GM18511 (cell line): ENCODE data around the gene SYVN1.
A peak's percentile ranks its signal among the peaks of the same experiment; 100 is the strongest.
"Not testable (repeated sequence)": the region's sequence is repeated elsewhere in the genome, so short reads cannot be mapped to it uniquely, and the experiment has no call there.

Experiments used
- ATAC-seq: cut with Tn5 transposase; IDR thresholded peaks from one replicate; pipeline ENCODE4 v1.9.1; 2021; ENCODE audit warnings: mild to moderate bottlenecking, moderate library complexity; ENCODE audit not compliant: unreplicated experiment

Gene SYVN1

DNA sequence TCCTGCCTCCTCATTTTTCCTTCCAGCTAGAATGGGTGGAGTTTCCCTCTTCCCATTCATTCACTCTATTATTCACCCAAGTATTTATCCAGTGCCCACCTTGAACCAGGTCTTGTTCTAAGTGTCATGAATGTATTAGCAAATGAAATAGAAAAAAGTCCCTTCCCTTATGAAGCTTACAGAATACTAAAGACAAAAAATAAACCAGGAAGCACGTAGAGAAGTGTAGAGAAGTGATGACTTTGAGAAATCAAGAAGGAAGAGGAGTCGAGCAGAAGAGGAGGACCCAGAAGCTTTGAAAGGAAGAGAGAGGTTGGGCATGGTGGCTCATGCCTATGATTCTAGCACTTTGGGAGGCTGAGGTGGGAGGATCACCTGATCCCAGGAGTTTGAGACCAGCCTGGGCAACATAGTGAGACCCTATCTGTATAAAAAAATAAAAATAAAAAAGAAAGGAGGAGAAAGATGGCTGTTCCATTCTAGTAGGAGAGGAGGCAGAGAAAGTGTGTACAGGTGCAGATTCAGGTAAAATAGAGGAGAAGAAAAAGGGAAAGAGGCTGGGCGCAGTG is 17.1 kb upstream of the SYVN1 start:
- ATAC-seq, result no peak

DNA sequence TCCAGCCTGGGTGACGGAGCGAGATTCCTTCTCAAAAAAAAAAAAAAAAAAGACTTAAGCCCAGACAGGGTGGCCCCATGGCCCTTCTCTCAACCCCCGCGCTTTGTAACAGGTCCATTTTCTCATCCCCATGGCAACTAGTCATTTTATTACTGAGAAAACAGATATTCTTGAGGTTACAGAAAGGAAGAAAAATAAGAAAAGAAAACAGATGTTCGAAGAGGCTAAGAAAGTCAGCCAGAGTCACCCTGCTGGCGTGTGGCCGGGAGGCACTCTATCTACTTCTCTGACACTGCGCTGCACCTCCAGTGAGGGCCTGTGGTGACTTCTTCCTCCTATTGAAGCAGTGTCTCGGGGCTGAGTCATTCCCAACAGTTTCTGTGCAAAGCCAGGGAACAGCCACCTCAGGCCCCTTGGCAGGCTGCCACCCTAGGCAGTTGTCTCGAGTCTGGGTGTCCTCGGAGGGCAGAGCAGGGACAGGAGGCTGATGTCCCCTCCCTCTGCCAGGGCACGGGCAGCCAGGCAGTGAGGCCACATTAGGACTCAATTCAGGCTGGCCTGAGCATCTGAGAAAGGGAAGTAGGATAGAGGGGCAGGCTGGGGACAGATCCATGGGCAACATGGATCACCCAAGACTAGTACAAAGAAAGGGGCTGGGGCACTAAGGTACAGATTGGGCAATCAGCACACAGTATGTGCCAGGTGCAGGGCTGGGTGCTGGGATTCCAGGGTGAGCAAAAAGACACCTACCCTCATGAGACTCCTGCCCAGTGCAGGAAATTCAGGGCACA is 16.4 kb upstream of the SYVN1 start:
- no peak for ATAC-seq

DNA sequence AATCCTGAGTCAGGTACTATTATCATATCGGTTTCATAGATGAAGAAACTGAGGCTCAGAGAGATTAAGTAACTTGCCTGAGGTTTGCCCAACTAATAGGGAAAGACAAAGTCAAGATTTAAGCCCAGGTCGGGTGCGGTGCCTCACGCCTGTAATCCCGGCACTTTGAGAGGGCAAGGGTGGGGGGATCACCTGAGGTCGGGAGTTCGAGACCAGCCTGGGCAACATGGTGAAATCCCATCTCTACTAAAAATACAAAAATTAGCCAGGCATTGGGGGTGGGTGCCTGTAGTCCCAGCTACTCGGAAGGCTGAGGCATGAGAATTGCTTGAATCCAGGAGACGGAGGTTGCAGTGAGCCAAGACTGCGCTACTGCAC is 15.8 kb upstream of the SYVN1 start:
- ATAC-seq, result not testable (repeated sequence)

DNA sequence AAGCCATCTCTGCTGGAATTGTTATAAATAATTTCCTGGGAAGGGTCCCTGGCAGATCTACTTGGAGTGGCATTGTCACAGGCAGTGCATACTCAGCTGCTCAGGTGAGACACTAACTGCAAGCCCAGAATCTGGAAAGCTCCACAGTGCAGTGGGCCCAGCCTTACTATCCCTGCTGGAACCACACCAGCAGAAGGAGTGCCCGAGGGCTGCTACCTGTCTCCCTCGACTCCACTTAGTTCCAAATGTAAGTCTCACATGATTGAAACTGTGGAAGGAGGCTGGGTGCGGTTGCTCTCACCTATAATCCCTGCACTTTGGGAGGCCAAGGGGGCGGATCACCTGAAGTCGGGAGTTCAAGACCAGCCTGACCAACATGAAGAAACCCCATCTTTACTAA is 14.3 kb upstream of the SYVN1 start:
- no peak for ATAC-seq

GRCh38 chr11:65147352-65148075 is 13.2 kb upstream of the SYVN1 start:
- no peak for ATAC-seq

DNA sequence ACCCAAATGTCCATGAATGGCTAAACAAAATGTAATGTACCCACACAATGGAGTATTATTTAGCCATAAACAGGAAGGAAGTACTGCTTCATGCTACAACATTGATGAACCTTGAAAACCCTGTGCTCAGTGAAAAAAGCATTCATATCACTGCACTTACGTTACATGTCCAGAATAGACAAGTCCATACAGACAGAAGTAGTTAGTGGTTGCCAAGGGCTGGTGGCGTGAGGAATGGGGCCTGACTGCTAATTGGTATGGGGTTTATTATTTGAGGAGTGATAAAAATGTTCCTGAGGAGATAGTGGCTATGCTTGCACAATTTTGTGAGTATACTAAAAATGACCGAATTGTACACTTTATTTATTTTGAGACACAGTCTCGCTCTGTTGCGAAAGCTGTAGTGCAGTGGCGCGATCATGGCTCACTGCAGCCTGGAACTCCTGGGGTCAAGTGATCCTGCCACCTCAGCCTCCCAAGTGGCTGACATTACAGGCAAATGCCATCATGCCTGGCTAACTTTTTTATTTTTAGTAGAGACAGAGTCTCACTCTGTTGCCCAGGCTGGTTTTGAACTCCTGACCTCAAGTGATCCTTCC is 7.7 kb upstream of the SYVN1 start:
- ATAC-seq, result no peak

GRCh38 chr11:65136515-65137096 is 2.3 kb upstream of the SYVN1 start:
- ATAC-seq, result no peak

- no peak for ATAC-seq
Measured at GRCh38 chr11:65135633-65136145, 1.4 kb upstream of the SYVN1 start.

DNA sequence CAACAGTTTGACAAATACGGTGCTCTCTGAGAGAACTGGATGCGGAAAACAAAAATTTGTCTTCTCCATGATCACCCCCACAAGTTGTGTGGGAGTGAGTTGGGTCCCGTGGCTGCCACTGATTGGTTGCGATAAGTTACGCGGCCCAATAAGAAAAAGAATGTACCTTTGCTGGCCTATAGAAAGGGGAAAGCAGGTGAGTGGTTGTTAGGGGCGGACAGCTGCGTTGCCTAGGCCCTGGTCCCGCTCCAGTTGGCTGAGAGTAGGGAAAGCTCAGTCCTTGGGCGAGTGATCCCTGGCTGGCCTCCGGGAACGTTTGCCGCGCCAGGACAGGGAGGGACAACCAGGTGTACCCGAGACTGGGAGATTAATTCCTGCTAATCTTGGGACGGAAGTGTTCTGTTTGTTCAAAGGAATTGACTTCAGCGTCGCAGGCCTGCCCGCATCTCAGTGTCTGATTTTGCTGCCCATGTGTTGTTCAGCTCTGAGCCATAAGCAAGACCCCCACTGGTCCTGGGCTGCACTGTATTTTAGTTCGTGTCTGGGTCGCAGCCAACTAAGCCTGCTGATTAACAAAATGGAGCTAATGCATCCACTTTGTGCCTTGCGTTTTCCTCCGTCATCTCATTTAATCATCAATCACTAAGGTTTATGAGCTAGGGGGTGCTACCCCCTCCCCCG is 773 bp upstream of the SYVN1 start:
- ATAC-seq, result peak; percentile 65

GRCh38 chr11:65133724-65134123 is 595 bp downstream of the SYVN1 start:
- ATAC-seq, result no peak

DNA sequence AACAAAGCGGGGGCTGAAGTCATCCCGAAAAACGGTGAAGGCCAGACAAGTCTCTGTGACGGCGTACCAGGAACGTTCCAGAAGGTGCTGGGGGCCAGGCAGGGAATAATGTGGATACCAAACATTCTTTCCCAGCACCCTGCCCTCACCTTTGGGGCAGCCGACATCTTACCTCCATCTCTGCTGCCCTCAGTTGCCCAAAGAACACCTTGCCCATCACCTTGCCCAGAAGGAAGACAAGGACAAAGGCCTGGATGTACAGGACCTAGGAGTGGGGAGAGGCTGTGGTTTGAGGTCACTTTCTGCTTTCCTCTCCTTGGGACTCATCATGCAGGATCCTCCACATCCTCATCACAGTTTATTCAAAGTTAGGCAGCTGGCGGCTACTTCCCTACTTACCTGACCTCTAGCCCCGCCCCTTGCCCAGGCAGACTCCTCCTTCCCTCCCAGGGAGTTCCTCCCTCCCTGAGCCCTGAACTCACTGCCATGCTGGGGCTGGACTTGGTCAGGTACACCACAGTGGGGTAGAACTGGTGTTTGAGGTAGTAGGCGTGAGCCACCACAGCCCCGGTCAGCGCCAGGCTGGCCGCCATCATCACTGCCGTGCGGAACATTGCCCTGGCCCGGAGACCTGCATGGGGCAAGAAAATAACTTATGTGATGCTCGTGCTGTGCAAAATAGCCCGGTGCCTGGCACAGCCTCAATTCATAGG is 1.2 kb downstream of the SYVN1 start:
- no peak for ATAC-seq

DNA sequence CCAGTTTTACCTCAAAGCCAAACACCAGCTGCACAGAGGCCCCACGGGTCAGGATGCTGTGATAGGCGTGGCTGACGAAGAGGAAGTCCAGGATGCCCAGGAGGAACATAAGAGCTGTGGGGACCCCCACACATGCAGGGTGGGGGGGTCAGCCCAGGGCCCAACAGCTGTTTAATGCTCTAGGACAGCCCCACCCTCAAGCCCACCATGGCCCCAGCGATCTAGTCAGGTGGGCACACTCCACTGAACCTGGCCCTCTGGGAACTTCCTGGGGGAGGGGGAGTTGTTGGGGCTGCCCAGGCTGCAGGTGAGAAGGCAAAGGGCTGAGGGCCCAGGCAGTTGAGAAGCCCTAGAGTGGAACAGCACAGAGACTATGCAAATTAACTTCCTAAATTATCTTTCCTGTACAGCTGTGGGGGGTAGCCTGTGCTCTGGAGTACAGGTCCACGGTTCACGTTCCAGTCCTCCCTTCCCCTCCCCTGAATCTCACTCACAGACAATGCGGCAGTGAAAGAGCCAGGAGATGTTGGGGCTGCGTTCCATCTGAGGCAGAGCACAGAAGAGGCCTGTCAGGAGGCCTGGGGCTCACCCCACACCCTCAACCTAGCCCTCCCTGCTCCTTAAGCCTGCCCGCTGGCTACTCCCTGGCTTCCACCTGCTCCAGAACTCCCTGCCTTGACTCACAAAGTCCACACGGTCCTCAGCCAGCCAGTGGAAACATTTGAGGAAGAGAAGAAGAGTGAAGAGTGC is 1.9 kb downstream of the SYVN1 start:
- peak; percentile 42 for ATAC-seq

DNA sequence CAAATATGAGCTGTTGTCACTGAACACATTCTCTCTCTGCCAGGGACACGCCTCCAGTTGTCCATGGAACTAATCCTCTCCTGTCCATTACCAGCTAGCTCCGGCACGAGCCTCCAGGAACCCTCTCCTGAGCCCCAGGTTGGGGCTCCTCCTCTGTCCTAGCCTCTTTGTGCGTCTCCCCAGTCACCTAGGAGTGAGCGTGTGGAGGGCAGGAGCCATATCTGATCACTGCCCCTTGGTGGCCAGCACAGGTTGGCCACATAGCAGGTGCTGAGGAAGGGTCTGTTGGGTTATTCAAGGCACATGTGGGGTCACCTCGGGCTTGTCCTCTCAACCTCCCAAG is 2.5 kb downstream of the SYVN1 start:
- ATAC-seq, result no peak

GRCh38 chr11:65131417-65131776 is 2.9 kb downstream of the SYVN1 start:
- ATAC-seq, result no peak

DNA sequence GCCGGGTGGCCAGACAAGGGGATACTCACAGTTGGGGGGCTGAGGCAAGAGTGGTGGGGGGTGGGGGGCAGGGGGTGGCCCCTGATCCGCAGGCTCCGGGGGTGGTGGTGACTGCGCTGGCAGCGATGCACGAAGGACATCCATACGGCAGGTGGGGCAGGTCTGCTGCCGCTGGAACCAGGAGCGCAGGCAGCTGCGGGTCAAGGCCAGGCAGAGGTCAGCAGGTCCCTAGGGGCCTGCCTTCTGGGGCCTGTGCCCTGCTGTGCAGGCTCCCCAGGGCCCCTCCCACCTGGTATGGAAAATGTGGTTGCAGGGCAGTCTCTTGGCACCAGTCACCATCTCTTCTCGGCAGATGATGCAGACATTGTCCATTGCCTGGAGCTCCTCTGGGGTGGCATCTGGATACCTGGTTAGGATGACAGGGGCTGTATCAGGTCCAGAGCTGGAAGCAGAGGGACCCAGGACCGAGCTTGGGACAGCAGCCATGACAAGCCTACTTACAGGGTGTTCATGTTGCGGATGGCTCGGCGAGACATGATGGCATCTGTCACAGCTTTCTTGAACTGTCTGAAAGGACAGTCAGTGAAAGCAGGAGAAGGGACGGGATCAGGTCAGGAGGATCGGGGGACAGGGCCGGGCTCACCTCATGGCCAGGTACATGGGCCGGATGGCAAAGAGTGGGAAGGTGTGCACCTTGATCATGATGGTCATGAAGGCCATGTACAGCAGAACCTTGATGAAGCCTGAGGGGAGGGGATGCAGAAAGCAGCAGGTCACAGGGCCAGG is 3.5 kb downstream of the SYVN1 start:
- no peak for ATAC-seq

DNA sequence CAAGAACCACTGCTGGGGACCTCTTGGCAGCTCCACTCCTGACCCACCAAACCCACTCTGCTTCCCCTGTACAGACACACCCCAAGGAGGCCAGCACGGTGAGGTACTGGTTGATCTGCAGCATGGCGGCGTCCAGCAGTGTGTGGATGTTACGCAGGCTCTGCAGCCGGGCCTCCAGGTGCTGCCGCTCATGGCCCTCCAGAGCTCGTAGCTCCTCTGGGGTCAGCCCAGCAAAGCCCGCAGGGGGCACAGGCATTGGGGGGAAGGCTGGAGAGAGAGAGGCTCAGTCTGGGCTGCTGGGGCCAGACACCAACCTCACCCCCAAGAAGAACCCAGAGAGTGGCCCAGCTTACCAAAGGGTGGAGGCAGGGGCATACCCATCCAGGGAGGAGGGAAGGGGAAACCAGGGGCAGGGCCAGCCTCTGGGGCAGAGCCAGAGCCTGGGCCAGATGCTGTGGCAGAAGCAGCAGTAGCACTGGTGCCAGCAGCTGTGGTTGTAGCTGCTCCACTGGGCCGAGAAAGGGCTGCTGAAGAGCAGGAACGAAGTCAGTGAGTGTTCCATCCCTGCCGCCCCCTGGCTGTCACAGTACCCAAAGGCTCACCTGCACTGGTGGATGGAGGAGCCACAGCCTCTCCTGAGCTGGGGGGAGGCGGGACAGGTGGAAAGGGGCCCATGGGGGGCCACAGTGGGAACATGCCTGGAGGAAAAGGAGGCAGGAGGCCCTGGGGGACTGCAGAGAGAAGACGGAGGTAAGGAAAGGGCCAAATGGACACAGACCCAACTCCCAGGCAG is 4.5 kb downstream of the SYVN1 start:
- ATAC-seq, result no peak

DNA sequence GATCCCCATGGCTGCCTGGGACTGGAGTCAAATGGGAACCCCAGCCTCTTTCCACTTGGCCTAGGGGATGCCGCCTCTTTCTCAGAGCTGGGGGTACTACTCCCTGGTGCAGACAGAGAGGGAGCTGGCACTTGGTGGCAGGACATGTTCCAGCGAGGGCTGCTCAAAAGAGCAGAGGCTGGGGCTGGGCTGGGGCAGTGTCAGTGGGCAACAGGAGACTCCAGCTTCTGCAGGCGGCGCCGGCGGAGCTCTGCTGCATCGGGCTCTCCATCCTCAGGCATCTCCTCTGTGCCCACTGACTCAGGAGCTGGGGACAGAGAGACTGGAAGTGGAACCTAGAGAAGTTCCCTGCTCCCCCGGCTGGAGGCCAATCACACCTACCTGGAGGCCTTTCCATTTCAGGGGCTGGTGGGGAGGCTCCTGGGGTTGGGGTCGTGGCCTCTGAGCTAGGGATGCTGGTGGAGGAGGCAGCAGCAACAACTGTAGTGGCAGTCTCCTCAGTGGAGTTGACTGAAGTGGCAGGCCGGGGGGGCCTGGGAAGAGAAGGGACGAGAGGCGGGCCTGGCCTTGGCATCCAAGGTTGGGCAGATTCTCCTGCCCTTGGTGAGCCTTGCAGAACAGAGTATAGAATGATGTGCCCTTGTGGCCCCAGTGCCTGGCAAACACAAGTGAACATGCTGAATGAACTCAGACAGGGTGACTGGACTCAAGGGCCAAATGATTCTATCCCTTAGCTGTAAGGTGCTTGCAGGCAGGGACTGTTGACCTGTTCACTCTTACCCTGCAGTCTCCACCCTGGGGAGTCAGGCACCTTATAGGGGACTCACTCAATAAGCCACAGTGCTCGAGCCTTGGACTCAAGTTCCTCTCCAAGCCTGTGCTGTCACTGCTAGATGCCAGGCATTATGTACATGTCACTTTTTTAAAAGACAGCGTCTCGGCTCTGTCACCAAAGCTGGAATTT is 5.9 kb downstream of the SYVN1 start:
- ATAC-seq, result no peak
